ENCODE measurements around the gene MAST4.

The MAST4 gene

GRCh38 chr5:66850354-66851075, 254.3 kb downstream of the MAST4 start:
- DNase-seq, result peak; percentile 86 to 93

- no peak for DNase-seq
Measured at GRCh38 chr5:66851306-66851705, 255.1 kb downstream of the MAST4 start.

GRCh38 chr5:66854416-66854815, 258.2 kb downstream of the MAST4 start:
- DNase-seq, result peak; percentile 39 to 65

- DNase-seq, result no peak
Measured at GRCh38 chr5:66856041-66856805, 260.0 kb downstream of the MAST4 start.

GRCh38 chr5:66859526-66859925, 263.3 kb downstream of the MAST4 start:
- DNase-seq, result no peak

GRCh38 chr5:66860199-66860975, 264.2 kb downstream of the MAST4 start:
- DNase-seq, result no peak

GRCh38 chr5:66861402-66861801, 265.2 kb downstream of the MAST4 start:
- DNase-seq, result no peak

- DNase-seq, result no peak
Measured at GRCh38 chr5:66862020-66862419, 265.8 kb downstream of the MAST4 start.

GRCh38 chr5:66863243-66864170, 267.3 kb downstream of the MAST4 start:
- DNase-seq, result no peak

GRCh38 chr5:66864240-66864884, 268.2 kb downstream of the MAST4 start:
- peak in 1 of 2 donors; percentile 71 for DNase-seq

GRCh38 chr5:66867618-66868322, 271.6 kb downstream of the MAST4 start:
- no peak for DNase-seq

GRCh38 chr5:66869347-66869746, 273.2 kb downstream of the MAST4 start:
- no peak for DNase-seq

GRCh38 chr5:66870708-66871107, 274.5 kb downstream of the MAST4 start:
- no peak for DNase-seq

GRCh38 chr5:66871651-66872050, 275.5 kb downstream of the MAST4 start:
- no peak for DNase-seq

GRCh38 chr5:66872736-66873331, 276.6 kb downstream of the MAST4 start:
- no peak for DNase-seq

- DNase-seq, result no peak
Measured at GRCh38 chr5:66874004-66874403, 277.8 kb downstream of the MAST4 start.

GRCh38 chr5:66875315-66875714, 279.1 kb downstream of the MAST4 start:
- DNase-seq, result peak; percentile 57 to 60

- no peak for DNase-seq
Measured at GRCh38 chr5:66876266-66876807, 280.1 kb downstream of the MAST4 start.

GRCh38 chr5:66877843-66878242, 281.6 kb downstream of the MAST4 start:
- DNase-seq, result no peak

GRCh38 chr5:66880401-66880800, 284.2 kb downstream of the MAST4 start:
- peak; percentile 29 to 30 for DNase-seq

Measured in inflammatory macrophage treated with lipopolysaccharide for 1 hour (primary cell).